ENCODE measurements around the gene C16orf95. TPM values are rescaled to one million over a fixed set of nuclear protein-coding genes. Genes with fewer than 3 reads are reported as not detected.

C16orf95 gene
- total RNA-seq, 1 experiment from 2014 or later: 4.4 TPM

DNA sequence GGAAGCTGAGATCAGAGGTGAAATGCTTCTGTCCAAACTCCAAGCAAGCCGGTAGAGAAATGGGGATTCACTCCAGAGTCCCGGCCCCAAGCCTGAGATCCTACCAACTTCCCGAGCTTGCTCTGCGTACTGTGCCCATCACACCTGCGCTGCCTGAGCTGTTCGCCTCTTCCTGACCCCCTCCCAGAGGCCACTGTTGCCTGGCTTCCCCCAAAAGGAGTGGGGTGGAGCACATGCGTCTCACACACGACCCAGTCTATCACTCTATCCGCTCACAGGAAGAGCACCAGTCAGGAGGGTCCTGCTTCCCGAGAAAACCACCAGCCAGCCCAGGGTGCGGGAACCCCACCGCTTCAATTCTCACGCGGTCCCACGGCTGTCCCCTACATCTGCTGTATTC, 13.5 kb upstream of the C16orf95 start:
- Histone ChIP-seq H3K27me3 (ENCODE audit: control insufficient read depth, insufficient read depth, low read length) (no peaks in the 10 kb centered on the region), H3K36me3 (replicated peaks; ENCODE audit: control insufficient read depth, insufficient read depth, low read length) (peaks cover 4% of the 10 kb centered on the region), H3K4me3 (ENCODE audit: insufficient read depth, low read depth, low read length) (no peak overlapping the region)
- DNase-seq: no peak

DNA sequence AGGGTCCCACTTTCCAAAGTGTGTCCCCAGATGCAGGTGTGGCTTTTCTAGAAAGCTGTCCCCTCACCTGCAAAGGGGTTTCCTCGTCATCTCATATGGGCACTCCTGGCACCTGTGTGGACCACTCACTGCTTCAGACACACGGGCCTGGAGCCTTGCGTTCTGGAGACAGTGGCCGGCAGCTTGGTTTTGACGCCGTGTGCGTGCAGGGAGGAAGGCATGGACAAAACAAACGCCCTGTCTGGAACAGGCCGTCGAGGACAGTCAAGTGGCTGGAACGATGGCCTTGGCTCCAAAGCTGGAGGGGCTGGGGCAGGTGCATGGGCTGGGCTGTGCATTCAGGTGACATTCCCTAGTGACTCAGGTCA, 13.0 kb upstream of the C16orf95 start:
- no peak for DNase-seq
- Histone ChIP-seq H3K4me3 (ENCODE audit: insufficient read depth, low read depth, low read length) (no peak overlapping the region), H3K36me3 (replicated peaks; ENCODE audit: control insufficient read depth, insufficient read depth, low read length) (peaks cover 4% of the 10 kb centered on the region), H3K27me3 (ENCODE audit: control insufficient read depth, insufficient read depth, low read length) (no peaks in the 10 kb centered on the region)

DNA sequence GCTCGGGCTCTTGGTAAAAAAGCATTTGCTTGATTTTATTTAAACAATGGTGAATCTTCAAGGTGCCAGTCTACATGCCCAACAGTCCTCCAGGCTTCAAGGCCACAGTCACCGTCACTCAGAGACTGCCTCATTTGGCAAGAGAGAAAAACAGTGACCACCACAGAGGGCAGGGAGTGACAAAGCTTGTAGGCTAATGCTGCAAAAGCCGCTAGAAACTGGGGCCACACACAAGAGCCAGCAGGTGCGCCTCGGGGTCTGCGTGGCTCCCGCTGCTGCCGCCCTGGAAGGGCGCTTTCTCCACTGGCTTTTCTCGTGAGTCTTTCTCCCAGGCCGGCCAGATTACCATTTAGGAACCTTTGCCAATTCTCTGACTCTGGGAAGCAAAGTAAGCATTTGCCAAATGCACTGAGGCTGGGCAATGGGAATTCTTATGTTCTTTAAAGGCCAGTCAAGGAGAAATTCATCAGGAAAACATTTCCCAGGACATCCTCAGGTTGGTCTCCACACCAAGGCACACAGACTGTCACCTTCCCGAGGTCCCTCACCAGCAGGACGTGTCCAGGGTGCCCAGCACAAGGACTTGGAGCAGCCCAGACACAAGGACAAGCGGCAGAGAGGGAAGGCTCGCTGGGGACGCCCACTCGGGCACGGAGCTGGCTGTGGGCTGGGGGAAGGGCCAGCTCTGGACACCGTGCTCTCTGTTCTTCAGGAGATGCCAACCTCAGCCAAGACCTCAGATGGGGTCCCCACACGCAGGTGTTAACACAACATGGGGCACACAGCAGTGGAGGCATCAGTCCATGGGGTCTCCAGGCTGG, 12.5 kb upstream of the C16orf95 start:
- no peak for DNase-seq
- Histone ChIP-seq H3K27me3 (ENCODE audit: control insufficient read depth, insufficient read depth, low read length) (no peaks in the 10 kb centered on the region), H3K4me3 (ENCODE audit: insufficient read depth, low read depth, low read length) (no peak overlapping the region), H3K36me3 (replicated peaks; ENCODE audit: control insufficient read depth, insufficient read depth, low read length) (peaks cover 4% of the 10 kb centered on the region)

DNA sequence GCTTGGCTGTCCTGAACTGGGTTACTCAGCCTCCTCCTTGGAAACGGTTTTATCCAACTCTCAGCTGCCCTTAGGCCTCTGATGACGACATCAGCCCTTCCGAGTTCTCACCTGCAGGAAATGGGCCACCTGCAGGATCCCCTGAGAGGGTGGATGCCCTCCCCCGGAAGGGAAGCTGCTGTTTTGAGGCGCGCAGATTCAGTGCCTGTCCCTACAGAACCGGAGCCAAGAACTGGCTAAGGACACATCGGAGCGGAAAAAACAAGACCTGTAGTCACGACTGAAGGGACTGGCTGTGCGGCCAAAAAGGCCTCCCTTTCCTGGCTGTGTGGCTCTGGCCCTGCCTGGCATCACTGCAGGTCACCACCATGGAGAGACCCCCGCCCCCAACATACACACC, 11.7 kb upstream of the C16orf95 start:
- Histone ChIP-seq H3K27me3 (ENCODE audit: control insufficient read depth, insufficient read depth, low read length) (no peaks in the 10 kb centered on the region), H3K4me3 (ENCODE audit: insufficient read depth, low read depth, low read length) (no peak overlapping the region), H3K36me3 (replicated peaks; ENCODE audit: control insufficient read depth, insufficient read depth, low read length) (peaks cover 4% of the 10 kb centered on the region)
- no peak for DNase-seq

DNA sequence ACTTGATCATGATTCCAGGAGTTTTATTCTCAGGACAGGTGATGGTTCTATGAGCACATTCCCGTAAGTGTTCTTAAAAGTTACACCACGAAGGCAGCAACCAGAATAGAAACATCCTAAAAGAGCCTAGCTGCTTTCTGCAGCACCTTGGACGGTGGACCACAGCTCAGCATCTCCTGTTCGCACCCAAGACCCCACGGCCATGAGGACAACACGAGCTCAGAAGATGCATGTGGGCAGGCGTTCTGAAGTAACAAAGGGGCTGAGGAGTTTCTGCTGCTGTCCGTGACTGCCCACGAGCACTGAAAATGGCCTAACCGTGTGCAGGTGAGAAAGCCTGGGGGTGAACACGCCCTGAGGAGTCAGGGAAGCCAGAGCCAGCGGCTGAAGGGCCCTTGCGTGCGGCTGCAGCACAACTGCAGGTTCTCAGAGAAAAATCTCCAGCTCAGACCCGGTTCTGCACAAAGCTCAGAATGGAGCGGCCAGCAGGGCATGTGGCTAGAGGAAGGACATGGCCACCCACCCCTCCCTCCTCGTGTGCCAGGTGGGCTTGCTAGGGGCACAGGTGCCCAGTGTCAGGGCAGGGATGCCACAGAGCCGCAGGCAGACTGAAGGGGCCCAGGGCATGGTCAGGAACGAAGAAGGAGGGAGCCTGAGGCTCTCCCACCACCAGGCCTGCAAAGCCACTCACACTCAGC, 10.8 kb upstream of the C16orf95 start:
- Histone ChIP-seq H3K36me3 (replicated peaks; ENCODE audit: control insufficient read depth, insufficient read depth, low read length) (peaks cover 4% of the 10 kb centered on the region), H3K27me3 (ENCODE audit: control insufficient read depth, insufficient read depth, low read length) (no peaks in the 10 kb centered on the region), H3K4me3 (ENCODE audit: insufficient read depth, low read depth, low read length) (no peak overlapping the region)
- no peak for DNase-seq

DNA sequence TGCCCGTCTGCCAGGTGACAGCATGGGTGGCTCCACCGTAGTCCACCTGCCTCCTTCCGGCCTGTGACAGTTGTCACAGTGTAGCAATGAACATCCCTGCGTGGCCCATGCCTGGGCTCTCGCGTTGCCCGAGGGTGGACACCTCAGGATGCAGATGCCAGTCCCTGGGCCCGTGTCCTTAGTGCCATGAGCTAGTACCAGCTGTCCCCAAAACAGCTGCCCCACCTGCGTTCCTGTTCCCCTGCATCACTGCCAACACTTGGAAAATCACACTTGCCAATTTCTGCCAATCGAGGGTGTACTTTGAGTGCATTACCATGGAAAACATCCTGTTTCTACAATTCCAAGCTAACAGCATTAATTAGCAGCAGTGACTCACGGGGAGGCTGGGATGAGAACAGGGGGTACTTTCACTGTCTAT, 9.0 kb upstream of the C16orf95 start:
- no peak for DNase-seq

DNA sequence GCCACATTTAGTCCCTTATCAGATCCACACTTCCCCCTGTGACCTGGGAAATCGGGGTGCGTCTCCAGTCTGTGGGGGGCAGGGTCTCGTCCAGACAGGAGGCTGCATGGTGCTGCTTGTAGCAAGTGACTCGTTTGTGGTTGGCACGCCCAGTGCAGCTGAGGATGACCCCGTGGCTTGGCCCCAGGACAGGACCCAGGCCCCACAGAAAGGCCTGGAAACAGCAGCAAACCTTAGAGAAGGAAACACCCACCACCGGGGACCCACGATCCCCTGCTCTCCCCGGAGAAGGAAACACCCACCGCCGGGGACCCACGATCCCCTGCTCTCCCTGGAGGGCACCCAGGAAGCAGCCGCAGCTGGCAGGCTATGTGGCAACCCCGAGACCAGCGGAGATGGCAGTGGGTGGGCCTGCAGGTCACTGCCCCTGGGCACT, 8.2 kb upstream of the C16orf95 start:
- H3K36me3 ChIP-seq (replicated peaks; ENCODE audit: control insufficient read depth, insufficient read depth, low read length): peaks cover 2% of the 10 kb centered on the region

More for the DNA sequence above, 9.0 kb upstream of the C16orf95 start:
- H3K4me3 ChIP-seq (ENCODE audit: insufficient read depth, low read depth, low read length): no peak overlapping the region
- H3K36me3 ChIP-seq (replicated peaks; ENCODE audit: control insufficient read depth, insufficient read depth, low read length): peaks cover 3% of the 10 kb centered on the region
- H3K27me3 ChIP-seq (ENCODE audit: control insufficient read depth, insufficient read depth, low read length): no peaks in the 10 kb centered on the region

DNA sequence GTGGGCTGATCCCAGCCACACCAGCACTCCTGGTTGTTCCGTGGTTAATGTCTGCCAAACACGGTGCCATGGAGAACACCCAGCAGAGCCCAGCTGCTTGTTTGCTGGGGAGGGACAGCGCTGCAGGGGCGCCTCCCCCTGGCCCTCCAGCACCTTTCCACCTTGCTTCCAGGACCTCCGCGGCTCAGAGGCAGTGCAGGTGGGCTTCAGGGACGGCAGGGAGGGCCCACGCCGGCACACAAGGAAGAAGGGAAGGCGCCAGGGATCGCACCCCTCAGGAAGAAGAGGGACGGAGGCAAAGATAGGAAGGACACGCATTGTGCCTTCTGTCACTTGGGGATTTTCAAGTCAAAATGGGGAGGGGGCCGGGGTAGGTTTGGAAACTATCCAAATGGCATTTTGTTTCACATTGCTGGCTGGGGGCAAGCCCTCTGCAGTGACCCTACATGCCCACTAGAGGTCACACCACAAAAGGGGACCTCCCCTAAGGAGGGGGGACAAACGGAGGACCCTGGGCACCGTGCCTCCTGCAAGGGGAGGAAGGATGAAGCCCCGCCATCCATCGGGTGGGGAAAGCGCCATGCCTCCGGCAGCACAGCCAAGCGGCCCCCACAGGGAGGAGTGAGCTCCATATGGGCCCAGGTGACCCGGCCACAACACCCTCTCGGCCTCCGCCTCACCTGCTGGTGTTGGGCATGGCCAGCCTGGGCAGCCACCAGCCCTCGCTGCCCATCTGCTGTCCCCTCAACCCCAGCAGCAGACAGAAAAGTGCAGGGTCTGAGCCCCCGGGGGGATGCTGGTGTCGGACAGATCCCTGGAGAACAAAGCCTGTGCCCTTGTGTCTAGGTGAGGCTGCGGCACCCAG, 7.5 kb upstream of the C16orf95 start:
- DNase-seq: peak; percentile 98
- Histone ChIP-seq H3K4me3 (ENCODE audit: insufficient read depth, low read depth, low read length) (no peak overlapping the region), H3K36me3 (replicated peaks; ENCODE audit: control insufficient read depth, insufficient read depth, low read length) (no peaks in the 10 kb centered on the region; the same call in 1 of the 2 replicates), H3K27me3 (ENCODE audit: control insufficient read depth, insufficient read depth, low read length) (no peaks in the 10 kb centered on the region)

More for the DNA sequence above, 8.2 kb upstream of the C16orf95 start:
- DNase-seq: peak; percentile 63
- no peaks in the 10 kb centered on the region for H3K27me3 ChIP-seq (ENCODE audit: control insufficient read depth, insufficient read depth, low read length)
- no peak overlapping the region for H3K4me3 ChIP-seq (ENCODE audit: insufficient read depth, low read depth, low read length)

DNA sequence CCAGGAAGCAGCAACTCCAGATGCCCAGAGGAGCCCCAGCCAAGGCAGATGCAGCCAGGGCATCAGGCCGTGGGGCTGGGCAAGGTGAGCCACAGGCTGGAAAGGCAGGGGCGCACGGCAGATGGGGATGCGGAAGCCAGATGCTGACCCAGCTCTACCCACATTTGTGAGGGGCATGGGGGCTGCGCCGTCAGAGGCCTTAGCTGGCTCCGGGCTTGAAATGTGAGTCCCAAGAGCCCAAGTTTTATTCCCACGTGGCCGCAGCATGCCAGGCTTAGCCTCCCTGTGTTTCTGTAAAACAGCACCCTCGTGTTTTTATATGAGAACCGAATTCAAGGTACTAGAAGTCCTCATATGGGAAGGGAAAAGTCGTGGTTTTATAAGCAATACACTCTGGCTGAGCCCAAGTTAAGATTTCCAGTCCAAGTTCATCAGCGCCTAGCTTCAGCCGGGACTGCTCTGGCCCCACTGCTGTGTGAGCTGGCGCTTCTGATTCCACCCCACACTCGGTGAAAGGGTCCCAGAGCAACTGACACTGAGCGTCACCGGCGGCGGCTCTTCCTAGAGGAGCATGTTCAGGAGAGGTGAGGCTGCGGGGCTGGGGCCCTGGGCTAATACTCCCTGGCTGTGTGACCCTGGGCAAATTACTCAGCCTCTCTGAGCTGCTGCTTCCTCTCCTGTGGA, 6.7 kb upstream of the C16orf95 start:
- DNase-seq: no peak
- Histone ChIP-seq H3K27me3 (ENCODE audit: control insufficient read depth, insufficient read depth, low read length) (no peaks in the 10 kb centered on the region), H3K4me3 (ENCODE audit: insufficient read depth, low read depth, low read length) (no peak overlapping the region), H3K36me3 (replicated peaks; ENCODE audit: control insufficient read depth, insufficient read depth, low read length) (no peaks in the 10 kb centered on the region)

DNA sequence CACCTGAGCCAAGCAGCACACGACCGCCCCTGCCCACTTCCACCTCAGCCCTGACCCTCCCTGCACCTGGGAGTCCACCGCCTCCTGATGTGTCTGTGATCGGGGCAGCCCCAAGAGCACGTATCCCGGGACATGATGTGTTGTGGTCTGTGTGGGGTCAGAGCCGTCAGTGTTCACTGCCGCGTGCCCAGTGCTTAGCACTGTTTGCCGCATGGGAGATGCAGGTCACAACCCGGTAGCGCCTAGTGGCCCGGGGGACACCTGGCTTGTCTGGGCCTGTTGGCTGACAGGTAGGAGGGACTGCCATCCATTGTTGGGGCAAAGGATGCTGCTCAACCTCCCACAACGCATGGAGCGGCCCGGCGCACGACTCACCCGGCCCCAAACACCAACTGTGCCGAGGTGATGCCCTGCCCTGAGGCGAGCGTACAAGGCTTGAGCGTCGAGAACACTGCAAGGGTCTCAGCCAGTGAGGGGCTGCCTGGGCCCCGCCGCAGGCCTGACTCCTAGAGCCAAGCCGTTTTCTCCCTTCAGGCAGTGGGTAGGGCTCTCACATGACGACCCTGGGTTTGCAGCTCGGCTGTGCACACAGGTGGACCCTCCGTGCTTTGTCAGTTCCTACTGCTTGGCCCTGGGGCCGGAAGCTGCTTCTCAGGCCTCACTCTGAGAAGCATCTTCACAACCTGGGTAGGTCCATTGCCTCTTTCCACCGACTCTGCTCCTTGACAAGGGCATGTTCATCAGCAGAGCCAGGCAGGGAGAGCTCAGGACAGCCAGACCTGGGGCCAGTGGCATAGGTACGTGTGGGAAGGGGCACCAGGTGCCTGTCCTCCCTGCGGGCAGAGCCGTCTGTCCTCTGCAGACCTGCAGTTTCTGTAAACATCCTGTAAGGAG, 5.9 kb upstream of the C16orf95 start:
- no peak for DNase-seq
- Histone ChIP-seq H3K27me3 (ENCODE audit: control insufficient read depth, insufficient read depth, low read length) (no peaks in the 10 kb centered on the region), H3K4me3 (ENCODE audit: insufficient read depth, low read depth, low read length) (no peak overlapping the region), H3K36me3 (replicated peaks; ENCODE audit: control insufficient read depth, insufficient read depth, low read length) (no peaks in the 10 kb centered on the region)

DNA sequence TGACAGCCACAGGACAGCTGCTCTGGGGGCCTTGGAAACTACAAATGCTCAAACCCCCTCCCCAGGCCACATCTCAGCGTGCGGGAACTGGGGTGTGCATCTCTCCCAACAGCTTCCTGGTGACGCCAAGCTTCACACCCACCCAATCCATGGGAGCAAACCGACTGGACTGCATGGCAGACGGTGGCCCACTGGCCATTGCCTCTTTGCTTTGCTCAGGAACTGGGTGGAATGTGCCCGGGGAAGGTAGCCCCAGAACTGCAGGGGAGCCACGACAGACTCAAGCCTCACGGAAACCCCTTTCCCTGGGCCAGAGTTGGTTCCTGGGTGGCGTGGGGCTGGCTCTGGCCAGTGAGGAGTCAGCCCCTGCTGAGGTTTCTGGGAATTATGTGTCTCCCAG, 5.2 kb upstream of the C16orf95 start:
- no peaks in the 10 kb centered on the region for H3K27me3 ChIP-seq (ENCODE audit: control insufficient read depth, insufficient read depth, low read length)
- H3K4me3 ChIP-seq (ENCODE audit: insufficient read depth, low read depth, low read length): no peak overlapping the region
- no peaks in the 10 kb centered on the region for H3K36me3 ChIP-seq (replicated peaks; ENCODE audit: control insufficient read depth, insufficient read depth, low read length)
- DNase-seq: no peak

DNA sequence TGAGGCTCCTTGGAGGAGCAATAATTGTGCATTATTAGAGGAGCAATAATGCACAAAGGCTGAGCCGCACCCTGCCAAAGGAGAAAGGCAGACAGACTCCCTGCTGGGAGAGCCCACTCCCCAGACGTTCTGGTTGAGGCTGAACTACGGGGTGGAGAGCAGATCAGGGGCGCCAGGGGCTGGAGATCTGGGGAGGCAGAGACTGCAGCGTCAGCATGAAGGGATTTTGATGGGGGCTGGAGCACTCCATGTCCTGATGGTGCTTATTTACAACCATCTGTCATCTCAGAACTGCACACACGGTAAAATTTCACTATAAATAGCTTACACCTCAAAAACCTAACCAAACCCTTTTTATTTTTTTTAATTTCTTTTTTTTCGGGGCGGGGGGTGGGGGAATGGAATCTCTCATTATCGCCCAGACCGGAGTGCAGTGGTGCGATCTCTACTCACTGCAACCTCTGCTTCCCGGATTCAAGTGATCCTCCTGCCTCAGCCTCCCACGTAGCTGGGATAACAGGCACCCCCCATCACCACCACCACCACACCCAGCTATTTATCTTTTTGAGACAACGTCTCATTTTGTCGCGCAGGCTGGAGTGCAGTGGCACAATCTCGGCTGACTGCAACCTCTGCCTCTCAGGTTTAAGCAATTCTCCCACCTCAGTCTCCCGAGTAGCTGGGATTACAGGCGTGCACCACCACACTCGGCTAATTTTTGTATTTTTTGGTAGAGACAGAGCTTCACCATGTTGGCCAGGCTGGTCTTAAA, 4.3 kb upstream of the C16orf95 start:
- DNase-seq: no peak
- H3K4me3 ChIP-seq (ENCODE audit: insufficient read depth, low read depth, low read length): no peak overlapping the region
- no peaks in the 10 kb centered on the region for H3K36me3 ChIP-seq (replicated peaks; ENCODE audit: control insufficient read depth, insufficient read depth, low read length)
- no peaks in the 10 kb centered on the region for H3K27me3 ChIP-seq (ENCODE audit: control insufficient read depth, insufficient read depth, low read length)
